Dermis blood vessel endothelial cell (primary cell): ENCODE data around the gene SPIRE2. TPM values are rescaled to one million over a fixed set of nuclear protein-coding genes. Genes with fewer than 3 reads are reported as not detected.
"Not testable (repeated sequence)": the region's sequence is repeated elsewhere in the genome, so short reads cannot be mapped to it uniquely, and the experiment has no call there.

Experiments
- DNase-seq: peaks from one replicate; pipeline ENCODE4 v3.0.0; 2010
- total RNA-seq: library from RNA; depleted of rRNA; stranded (reverse); fragments of >200 nt; gene quantifications from 2 replicates; pipeline ENCODE4 v1.2.3, GENCODE V29; 2014

SPIRE2 gene
- total RNA-seq, 1 donor from 2014 or later, result 2.7 TPM

DNA sequence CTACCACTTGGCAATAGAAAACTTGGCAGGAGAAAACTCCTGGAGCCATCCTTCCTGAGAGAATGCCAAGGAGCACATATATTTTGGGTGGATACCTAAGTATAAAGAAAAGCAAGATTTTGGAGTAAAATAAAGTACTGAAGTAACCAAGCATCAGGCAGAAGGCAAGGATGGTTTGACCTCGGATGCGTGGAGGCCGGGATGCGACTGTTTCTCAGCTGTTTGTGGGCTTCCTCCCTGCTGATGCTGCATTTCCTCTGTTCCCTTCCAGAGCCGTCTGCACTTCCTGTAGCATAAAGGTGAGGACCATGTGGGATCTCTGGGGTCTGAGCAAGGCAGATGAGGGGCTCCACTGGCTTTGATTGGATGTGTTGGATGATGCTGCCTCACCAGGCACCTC lies 39.6 kb downstream of the SPIRE2 start:
- no peak for DNase-seq

GRCh38 chr16:89869911-89870310 lies 41.6 kb downstream of the SPIRE2 start:
- DNase-seq, result no peak

GRCh38 chr16:89870440-89870839 lies 42.2 kb downstream of the SPIRE2 start:
- no peak for DNase-seq

DNA sequence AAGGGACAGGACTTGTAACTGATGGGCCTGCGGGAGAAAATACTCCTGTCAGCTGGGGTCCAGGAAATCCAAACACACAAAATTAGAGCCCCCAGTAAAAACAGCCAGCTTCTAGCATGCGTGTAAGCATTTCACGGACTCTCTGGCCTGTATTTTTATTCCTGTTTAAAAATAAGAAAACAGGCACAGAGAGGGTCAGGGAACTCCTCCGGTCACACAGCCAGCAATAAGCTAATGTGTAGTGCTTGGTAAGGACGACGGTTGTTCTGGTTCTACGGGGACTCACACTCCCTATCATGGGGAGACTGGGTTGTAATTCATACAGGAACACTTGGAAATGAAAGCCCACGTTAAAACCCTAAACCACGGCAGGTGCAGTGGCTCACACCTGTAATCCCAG lies 43.6 kb downstream of the SPIRE2 start:
- no peak for DNase-seq

- peak; percentile 91 for DNase-seq
These were observed 45.1 kb downstream of the SPIRE2 start, which contains the start of gene TCF25 for GRCh38 chr16:89873109-89873971. TCF25 (plus strand) TSS chr16:89873592; CDS start chr16:89873668, 76 bp downstream.

DNA sequence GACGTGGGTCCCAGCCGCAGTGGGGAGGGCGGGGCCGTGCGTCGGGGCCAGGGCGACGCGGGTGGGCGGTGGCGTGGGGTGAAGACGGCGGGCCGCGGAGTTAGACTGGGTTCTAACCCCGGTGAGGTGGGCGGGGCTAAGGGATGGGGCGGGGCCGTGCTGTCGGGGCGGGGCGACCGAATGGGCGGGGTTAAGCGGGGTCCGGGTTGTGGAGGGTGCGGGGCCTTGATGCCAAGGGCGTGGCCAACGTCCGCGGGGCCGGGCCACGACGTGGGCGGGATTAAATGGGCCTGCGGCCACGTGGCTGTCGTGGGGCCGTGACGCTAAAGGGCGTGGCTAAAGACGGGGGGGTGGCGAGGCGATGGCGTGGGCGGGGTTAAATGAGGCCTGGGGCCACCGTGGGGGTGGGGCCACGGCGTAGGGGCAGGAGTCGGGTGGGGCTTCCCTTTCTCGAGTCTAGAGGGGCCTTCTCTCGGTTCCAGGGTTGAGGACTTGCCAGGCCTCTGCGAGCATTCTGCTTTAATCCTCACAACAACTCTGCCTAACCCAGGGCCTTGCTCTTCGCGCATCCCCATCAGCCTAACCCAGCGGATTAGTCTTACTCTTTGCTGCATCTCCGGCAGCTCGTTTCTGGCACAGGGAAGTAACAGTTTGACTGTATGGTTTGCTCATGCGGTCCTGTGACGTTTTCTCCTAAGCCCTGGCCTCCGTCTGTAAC lies 45.9 kb downstream of the SPIRE2 start:
- peak; percentile 98 for DNase-seq

- not testable (repeated sequence) for DNase-seq
These were observed 50.8 kb downstream of the SPIRE2 start for GRCh38 chr16:89879123-89879522.

DNA sequence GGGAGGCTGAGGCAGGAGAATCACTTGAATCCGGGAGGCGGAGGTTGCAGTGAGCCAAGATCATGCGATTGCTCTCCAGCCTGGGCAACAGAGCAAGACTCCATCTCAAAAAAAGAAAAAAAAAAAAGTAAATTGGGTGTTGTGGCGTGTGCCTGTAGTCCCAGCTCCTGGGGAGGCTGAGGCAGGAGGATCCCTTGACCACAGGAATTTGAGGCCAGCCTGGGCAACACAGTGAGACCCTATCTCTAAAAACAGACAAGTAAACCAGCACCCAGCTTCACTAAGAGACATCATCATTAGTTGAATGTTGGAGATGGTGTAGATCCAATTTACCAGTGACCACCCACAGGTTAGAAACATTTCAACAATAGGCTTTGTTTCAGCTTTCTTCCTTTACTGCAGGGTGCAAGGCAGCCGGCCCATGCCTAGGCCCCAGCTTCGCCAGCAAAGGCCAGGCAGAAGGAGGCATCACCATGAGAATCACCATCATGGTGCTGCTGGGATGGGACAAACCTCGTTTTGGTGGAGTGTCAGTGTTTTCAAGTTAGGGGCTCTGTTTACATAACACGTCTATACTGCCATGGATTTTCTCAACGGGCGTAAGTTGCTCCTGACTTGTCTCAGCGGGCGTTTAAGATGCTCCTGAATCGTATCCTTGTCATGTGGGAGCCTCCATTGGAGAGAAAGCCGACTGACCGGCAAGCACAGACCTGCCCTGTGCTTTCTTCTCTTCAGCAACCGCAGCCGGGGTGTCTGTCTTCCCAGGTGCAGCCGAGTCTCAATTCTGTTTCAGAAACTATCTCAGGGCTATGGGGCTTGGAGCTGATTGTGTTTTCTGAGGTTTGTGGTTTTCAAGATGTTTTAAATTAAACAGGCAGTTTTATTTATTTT lies 52.4 kb downstream of the SPIRE2 start:
- DNase-seq, result no peak

- no peak for DNase-seq
These were observed 53.1 kb downstream of the SPIRE2 start for GRCh38 chr16:89881368-89881730.

GRCh38 chr16:89883346-89884040 lies 55.2 kb downstream of the SPIRE2 start:
- DNase-seq, result no peak

DNA sequence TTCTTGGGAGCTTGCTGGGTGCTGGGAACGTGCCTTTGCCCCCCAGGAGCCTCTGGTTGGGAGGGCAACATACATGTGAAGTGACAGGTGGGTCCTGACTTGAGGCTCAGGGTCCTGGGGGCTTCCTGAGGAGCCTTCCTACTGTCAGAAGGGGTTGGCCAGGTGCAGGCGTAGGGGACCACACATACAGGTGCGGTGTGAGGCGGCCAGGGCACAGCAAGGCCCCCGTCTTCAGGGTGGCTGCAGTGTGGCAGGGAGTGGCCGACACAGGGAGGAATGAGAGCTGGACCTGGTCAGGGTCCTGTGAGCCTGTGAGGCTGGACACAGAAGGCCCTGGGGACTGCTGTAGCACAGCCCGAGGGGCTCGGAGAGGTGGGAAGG lies 55.8 kb downstream of the SPIRE2 start:
- no peak for DNase-seq

DNA sequence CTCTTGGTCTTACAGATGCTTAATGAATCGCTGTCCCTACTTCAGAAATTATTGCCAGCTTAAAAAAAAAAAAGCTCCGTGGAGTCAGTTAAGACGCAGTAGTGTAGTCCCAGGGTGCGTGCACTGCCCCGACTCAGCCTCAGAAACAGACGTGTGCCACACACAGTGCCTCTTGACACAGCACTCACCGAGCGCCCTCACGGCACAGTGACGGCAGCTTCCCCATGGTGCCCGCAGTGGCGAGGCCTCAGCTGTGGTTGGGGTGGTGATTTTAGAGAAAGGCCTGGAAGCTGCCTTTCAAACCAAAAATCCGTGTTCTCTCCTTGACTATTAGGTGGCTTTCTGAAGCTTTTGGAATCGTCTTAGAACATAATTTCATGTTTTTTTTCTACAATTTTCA lies 59.0 kb downstream of the SPIRE2 start:
- DNase-seq, result no peak

DNA sequence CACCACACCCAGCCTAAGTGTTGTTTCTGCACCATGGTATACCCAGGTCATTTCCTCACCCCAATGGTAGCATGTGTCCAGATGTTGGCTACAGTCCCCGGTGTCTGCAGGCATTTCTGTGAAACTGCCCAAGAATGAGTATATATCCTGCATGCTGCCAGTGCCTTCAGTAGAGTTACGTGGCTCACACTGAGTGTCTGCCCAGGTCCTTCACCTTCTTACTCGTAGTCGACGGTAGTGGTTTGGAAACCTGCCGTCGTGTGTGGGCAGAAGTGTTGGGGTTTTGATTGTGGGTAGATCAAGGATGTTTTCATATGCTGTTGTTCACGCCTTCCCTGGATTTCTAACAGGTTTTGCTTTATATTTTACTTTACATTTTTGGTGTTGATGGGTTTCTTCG lies 61.9 kb downstream of the SPIRE2 start:
- DNase-seq, result no peak

GRCh38 chr16:89890886-89891657 lies 62.8 kb downstream of the SPIRE2 start:
- DNase-seq, result no peak

DNA sequence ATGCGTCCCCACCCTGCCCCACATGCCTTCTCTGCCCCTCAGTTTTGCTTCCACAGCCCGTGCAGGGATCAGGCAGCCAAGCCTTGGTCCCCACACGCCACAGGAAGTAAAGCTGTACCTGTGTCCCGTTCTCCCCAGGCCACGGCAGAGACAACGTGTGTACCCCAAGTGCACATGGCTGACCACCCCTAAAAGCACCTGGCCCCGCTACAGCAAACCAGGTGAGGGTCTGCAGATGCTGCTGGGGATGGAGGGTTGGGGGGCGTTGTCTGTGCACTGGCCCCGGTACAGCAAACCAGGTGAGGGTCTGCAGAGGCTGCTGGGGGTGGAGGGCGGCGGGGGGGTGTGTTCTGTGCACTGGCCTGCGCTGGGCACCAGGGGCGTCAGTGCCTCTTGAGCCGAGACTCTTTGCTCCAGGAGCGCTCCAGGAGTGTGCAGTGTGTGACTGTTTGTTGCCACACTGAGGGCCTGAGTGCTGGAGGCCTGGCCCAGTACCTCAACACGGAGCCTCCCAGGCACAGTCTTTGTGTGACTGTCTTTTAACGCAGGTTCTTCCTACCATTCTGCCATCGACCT lies 63.9 kb downstream of the SPIRE2 start:
- DNase-seq, result no peak

GRCh38 chr16:89892635-89893034 lies 64.4 kb downstream of the SPIRE2 start:
- no peak for DNase-seq

DNA sequence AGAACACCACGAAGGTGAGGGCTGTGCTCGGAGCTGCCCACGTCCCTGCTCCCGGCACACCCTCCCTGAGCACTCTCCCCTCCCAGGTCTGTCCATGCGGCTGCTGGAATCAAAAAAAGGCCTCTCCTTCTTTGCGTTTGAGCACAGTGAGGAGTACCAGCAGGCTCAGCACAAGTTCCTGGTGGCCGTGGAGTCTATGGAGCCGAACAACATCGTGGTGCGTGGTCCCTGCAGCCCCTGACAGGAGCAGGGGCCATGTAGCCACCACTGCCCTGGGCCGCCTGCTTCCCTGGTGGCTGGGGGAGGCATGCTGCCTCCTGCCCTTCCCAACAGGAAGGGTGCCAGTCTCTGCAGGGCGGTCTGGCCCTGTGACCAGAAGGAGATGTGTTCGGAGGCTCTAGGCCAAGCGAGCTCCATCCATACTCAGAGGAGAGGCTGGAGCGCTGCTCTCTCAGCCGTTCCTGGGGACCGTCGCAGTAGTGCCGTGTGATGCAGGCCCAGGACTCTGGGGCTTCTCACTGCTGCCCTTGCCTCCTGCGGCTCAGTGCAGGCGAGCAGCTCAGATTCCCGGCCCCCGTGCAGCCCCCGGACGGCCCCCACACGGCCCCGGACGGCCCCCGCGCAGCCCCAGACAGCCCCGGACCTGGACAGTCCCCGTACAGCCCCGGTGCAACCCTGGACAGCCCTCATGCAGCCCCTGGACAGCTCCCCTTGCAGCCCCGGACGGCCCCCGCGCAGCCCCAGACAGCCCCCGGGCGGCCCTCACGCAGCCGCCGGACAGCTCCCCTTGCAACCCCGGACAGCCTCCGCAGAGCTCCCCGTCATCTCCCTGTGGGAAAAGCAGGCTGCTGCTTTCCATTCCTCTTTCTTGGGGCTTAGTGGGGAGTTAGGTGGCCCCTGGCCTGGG lies 65.6 kb downstream of the SPIRE2 start:
- DNase-seq, result no peak

- DNase-seq, result no peak
These were observed 67.4 kb downstream of the SPIRE2 start for GRCh38 chr16:89895482-89896250.

- no peak for DNase-seq
These were observed 68.9 kb downstream of the SPIRE2 start for GRCh38 chr16:89897204-89897603.
